GM20000 (cell line): ENCODE data around the gene TSPAN32.

Experiments used
- DNase-seq: peaks from one replicate; pipeline ENCODE4 v3.0.0; 2012; ENCODE audit warnings: low spot score
- CTCF ChIP-seq: IDR thresholded peaks from 2 replicates; pipeline ENCODE4 v1.5.1; 2012; ENCODE audit warnings: mild to moderate bottlenecking, control low read depth; ENCODE audit errors: extremely low read depth, missing control alignments

The TSPAN32 gene

GRCh38 chr11:2313051-2313951 is 11.5 kb downstream of the TSPAN32 start:
- no peak for TF ChIP-seq CTCF

GRCh38 chr11:2314136-2314524 is 12.3 kb downstream of the TSPAN32 start:
- DNase-seq, result no peak
- no peak for TF ChIP-seq CTCF

More at GRCh38 chr11:2313051-2313951, 11.5 kb downstream of the TSPAN32 start:
- DNase-seq, result no peak

- DNase-seq, result no peak
- TF ChIP-seq CTCF, result no peak
Measured at GRCh38 chr11:2314525-2315394, 12.9 kb downstream of the TSPAN32 start.

- no peak for TF ChIP-seq CTCF
- no peak for DNase-seq
Measured at GRCh38 chr11:2315395-2316168, 13.8 kb downstream of the TSPAN32 start.

GRCh38 chr11:2316169-2316962 is 14.6 kb downstream of the TSPAN32 start:
- TF ChIP-seq CTCF, result no peak
- DNase-seq, result no peak

- TF ChIP-seq CTCF, result no peak
- no peak for DNase-seq
Measured at GRCh38 chr11:2316963-2317244, 15.1 kb downstream of the TSPAN32 start.
